CD4-positive, alpha-beta T cell treated with Interleukin-15 for 4 hours (primary cell): ENCODE results near the gene NXF1.
"Not testable (repeated sequence)": the region's sequence is repeated elsewhere in the genome, so short reads cannot be mapped to it uniquely, and the experiment has no call there.

Experiments used
- DNase-seq: peaks from one replicate; pipeline ENCODE4 v3.0.0-alpha.2; 2020; ENCODE audit warnings: low spot score

NXF1 gene

GRCh38 chr11:62787005-62787759, 18.1 kb downstream of the NXF1 start, which contains the start of gene TMEM179B:
Gene TMEM179B, plus strand, starts transcription at chr11:62787402. Its CDS starts 30 bp downstream, at chr11:62787432.
- DNase-seq: peak; percentile 98

GRCh38 chr11:62786318-62787004, 18.8 kb downstream of the NXF1 start:
- peak; percentile 87 for DNase-seq

- DNase-seq: no peak
These were observed 22.5 kb downstream of the NXF1 start for GRCh38 chr11:62782753-62783152.

- no peak for DNase-seq
These were observed 26.8 kb downstream of the NXF1 start for GRCh38 chr11:62778441-62778840.

GRCh38 chr11:62777389-62777788, 27.9 kb downstream of the NXF1 start:
- DNase-seq: no peak

GRCh38 chr11:62775646-62776045, 29.6 kb downstream of the NXF1 start:
- no peak for DNase-seq

GRCh38 chr11:62774407-62774806, 30.8 kb downstream of the NXF1 start:
- no peak for DNase-seq

- DNase-seq: peak; percentile 91
These were observed 33.9 kb downstream of the NXF1 start, which contains the start of gene TAF6L for GRCh38 chr11:62771144-62772021. Gene TAF6L, plus strand, starts transcription at chr11:62771396. Its CDS starts 4,388 bp downstream, at chr11:62775784.

- DNase-seq: no peak
These were observed 34.5 kb downstream of the NXF1 start for GRCh38 chr11:62770778-62771143.

GRCh38 chr11:62760867-62761227, 44.4 kb downstream of the NXF1 start:
- not testable (repeated sequence) for DNase-seq

GRCh38 chr11:62757846-62758788, 47.1 kb downstream of the NXF1 start:
- no peak for DNase-seq

GRCh38 chr11:62755086-62755615, 50.1 kb downstream of the NXF1 start:
- DNase-seq: no peak

GRCh38 chr11:62753736-62754603, 51.3 kb downstream of the NXF1 start, which contains the start of gene ZBTB3:
Gene ZBTB3, minus strand, starts transcription at chr11:62754160. Its CDS starts 496 bp downstream, at chr11:62753664.
- DNase-seq: peak; percentile 99

GRCh38 chr11:62752994-62753735, 52.1 kb downstream of the NXF1 start:
- DNase-seq: no peak

- DNase-seq: no peak
These were observed 53.0 kb downstream of the NXF1 start for GRCh38 chr11:62752177-62752785.

- DNase-seq: not testable (repeated sequence)
These were observed 55.3 kb downstream of the NXF1 start for GRCh38 chr11:62749931-62750330.

GRCh38 chr11:62747475-62748160, 57.6 kb downstream of the NXF1 start:
- DNase-seq: no peak
